GM23338 (cell line): ENCODE results near the gene SMARCC1.

Source experiments
- EZH2 ChIP-seq: fragments of 200-600 bp; sonication (generic); IDR thresholded peaks from one replicate; pipeline ENCODE4 v1.8.0; 2017; ENCODE audit warnings: antibody characterized with exemption, mild to moderate bottlenecking, low read depth; ENCODE audit not compliant: unreplicated experiment
- EZH2phosphoT487 ChIP-seq: fragments of 200-600 bp; sonication (generic); IDR thresholded peaks from one replicate; pipeline ENCODE4 v1.8.1; 2018; ENCODE audit warnings: antibody characterized with exemption; ENCODE audit not compliant: unreplicated experiment
- POLR2AphosphoS5 ChIP-seq: IDR thresholded peaks from 2 replicates; pipeline ENCODE4 v1.6.1; 2016; ENCODE audit warnings: antibody characterized with exemption, low read depth
- ZNF114 ChIP-seq: fragments of 250-450 bp; sonication (Bioruptor Pico); IDR thresholded peaks from 2 replicates; pipeline ENCODE4 v1.5.0; 2020; ENCODE audit warnings: mild to moderate bottlenecking, moderate library complexity
- ZNF331 ChIP-seq: fragments of 250-450 bp; sonication (Bioruptor Pico); IDR thresholded peaks from 2 replicates; pipeline ENCODE4 v1.5.0; 2020; ENCODE audit warnings: low read depth, mild to moderate bottlenecking, moderate library complexity
- TF ChIP-seq, protein P1 (sequence below), 2 experiments: fragments of 200-600 bp in 1 of 2; sonication (generic) in 1 of 2; conservative IDR thresholded peaks; 2 replicates each; pipeline versions ENCODE4 v1.5.1 to v1.6.1; 2016 to 2017; ENCODE audit warnings: antibody characterized with exemption in 2 of 2, low read depth in 2 of 2, mild to moderate bottlenecking in 2 of 2, moderate library complexity in 1 of 2
- TF ChIP-seq, protein P2 (sequence below): IDR thresholded peaks from 2 replicates; pipeline ENCODE4 v1.6.1; 2016; ENCODE audit warnings: antibody characterized with exemption

- TF ChIP-seq EZH2phosphoT487 (no peak), EZH2 (no peak), ZNF331 (no peak), POLR2AphosphoS5 (no peak), ZNF114 (no peak)
- TF ChIP-seq, protein P1, sequence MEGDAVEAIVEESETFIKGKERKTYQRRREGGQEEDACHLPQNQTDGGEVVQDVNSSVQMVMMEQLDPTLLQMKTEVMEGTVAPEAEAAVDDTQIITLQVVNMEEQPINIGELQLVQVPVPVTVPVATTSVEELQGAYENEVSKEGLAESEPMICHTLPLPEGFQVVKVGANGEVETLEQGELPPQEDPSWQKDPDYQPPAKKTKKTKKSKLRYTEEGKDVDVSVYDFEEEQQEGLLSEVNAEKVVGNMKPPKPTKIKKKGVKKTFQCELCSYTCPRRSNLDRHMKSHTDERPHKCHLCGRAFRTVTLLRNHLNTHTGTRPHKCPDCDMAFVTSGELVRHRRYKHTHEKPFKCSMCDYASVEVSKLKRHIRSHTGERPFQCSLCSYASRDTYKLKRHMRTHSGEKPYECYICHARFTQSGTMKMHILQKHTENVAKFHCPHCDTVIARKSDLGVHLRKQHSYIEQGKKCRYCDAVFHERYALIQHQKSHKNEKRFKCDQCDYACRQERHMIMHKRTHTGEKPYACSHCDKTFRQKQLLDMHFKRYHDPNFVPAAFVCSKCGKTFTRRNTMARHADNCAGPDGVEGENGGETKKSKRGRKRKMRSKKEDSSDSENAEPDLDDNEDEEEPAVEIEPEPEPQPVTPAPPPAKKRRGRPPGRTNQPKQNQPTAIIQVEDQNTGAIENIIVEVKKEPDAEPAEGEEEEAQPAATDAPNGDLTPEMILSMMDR (conservative IDR thresholded peaks at IDR 0.05; ENCODE audit: low read depth in 2 of 2): no peak
- TF ChIP-seq, protein P2, sequence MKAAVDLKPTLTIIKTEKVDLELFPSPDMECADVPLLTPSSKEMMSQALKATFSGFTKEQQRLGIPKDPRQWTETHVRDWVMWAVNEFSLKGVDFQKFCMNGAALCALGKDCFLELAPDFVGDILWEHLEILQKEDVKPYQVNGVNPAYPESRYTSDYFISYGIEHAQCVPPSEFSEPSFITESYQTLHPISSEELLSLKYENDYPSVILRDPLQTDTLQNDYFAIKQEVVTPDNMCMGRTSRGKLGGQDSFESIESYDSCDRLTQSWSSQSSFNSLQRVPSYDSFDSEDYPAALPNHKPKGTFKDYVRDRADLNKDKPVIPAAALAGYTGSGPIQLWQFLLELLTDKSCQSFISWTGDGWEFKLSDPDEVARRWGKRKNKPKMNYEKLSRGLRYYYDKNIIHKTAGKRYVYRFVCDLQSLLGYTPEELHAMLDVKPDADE: no peak
Measured at GRCh38 chr3:47782446-47783308, 984 bp upstream of the SMARCC1 start.
